Stomach smooth muscle (tissue), 2 donors: Measurements from ENCODE around the gene SYT2.
"Not testable (repeated sequence)": the region's sequence is repeated elsewhere in the genome, so short reads cannot be mapped to it uniquely, and the experiment has no call there.

ENCODE experiments used
- H3K27ac ChIP-seq: one replicate; pipeline ENCODE4 v1.7.0; 2013; ENCODE audit warnings: mild to moderate bottlenecking, low read length, inconsistent platforms
- H3K27me3 ChIP-seq, 2 donors: one replicate each; pipeline ENCODE4 v1.7.0; 2013; ENCODE audit warnings: low read length in 2 of 2; ENCODE audit not compliant: insufficient read depth in 2 of 2, control insufficient read depth in 1 of 2
- H3K36me3 ChIP-seq, 2 donors: one replicate each; pipeline ENCODE4 v1.7.0; 2013; ENCODE audit warnings: low read length in 2 of 2; ENCODE audit not compliant: control insufficient read depth in 2 of 2, insufficient read depth in 2 of 2
- H3K4me1 ChIP-seq: one replicate; pipeline ENCODE4 v1.7.0; 2013; ENCODE audit warnings: low read length; ENCODE audit not compliant: control insufficient read depth, insufficient read depth
- H3K4me3 ChIP-seq, 2 donors: one replicate each; pipeline ENCODE4 v1.7.0; 2013; ENCODE audit warnings: low read length in 2 of 2
- H3K9ac ChIP-seq, 2 donors: one replicate each; pipeline ENCODE4 v1.7.0; 2013; ENCODE audit warnings: low read length in 2 of 2, mild to moderate bottlenecking in 1 of 2
- H3K9me3 ChIP-seq, 2 donors: one replicate each; pipeline ENCODE4 v1.7.0; 2013; ENCODE audit warnings: low read length in 2 of 2; ENCODE audit not compliant: control insufficient read depth in 2 of 2
- donor health status: healthy.
- donor health status: Pancreatic carcinoma.

The SYT2 gene

DNA sequence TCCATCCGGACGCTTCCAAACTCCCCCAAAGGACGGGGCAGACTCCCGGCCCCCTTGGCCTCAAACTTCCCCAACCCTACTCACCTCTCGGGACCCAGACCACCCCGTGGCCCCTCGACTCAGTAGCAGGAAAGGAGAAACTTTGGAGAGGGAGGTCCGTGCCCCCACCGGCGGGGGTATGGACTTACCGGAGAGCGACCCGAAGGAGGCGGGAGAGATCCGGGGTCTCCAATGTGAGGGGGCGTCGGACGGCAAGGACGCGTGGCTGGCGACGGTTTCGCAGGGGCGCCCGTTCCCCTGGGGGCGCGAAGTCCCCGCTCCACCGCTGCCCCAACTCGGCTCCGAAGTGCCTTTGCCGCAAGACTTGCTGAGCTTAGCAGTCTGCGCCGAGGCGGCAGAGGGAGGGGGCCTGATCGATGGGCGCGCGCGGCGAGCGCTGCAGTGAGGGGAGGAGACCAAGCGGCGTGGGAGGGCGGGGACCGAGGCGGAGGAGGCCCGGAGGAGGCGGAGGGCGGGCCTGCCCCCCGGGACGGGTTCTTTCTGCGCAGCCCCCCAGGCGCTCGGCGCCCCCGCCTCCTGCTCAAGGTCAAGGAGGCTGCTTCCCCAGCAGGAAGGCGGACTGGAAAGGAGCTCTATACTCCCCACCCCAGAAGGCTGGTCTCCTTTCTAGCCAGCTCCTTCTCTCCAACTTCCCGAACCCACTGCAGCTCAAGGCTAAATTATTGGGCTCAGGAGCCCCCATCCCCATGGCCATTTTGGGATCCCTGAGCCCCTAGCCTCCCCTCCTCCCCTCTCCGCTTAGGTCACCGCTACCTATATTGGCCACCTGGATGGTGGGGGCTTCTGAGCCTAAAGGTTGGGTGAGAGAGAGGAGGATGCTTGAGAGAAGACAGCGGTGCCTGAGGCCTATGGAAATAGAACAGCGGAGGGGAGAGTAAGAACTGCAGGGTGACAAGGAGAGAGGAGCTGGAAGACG is at the start of gene SYT2:
Gene SYT2 (minus strand): TSS at position 385 of the 976 bp plus-strand sequence. CDS start 104,682 bp downstream, outside the sequence.
- Histone ChIP-seq H3K27ac (no peak within 1 kb of the TSS), H3K9me3 (no peaks in the 10 kb centered on the region), H3K9ac (no peak within 1 kb of the TSS), H3K4me1 (peaks cover 14% of the 10 kb centered on the region), H3K4me3 (peak within 1 kb of the TSS; percentile 51 to 61), H3K27me3 (peaks cover 50 to 54% of the 10 kb centered on the region in 2 donors), H3K36me3 (no peaks in the 10 kb centered on the region)

- peaks cover 53 to 61% of the 10 kb centered on the region in 2 donors for H3K36me3 ChIP-seq
- no peaks in the 10 kb centered on the region for H3K4me1 ChIP-seq
- H3K9me3 ChIP-seq, result no peaks in the 10 kb centered on the region
- no peak overlapping the region for H3K27ac ChIP-seq
- no peak overlapping the region for H3K9ac ChIP-seq
- no peak overlapping the region for H3K4me3 ChIP-seq
- no peaks in the 10 kb centered on the region for H3K27me3 ChIP-seq
Observed at GRCh38 chr1:202756391-202756790, 46.1 kb upstream of the SYT2 start.

DNA sequence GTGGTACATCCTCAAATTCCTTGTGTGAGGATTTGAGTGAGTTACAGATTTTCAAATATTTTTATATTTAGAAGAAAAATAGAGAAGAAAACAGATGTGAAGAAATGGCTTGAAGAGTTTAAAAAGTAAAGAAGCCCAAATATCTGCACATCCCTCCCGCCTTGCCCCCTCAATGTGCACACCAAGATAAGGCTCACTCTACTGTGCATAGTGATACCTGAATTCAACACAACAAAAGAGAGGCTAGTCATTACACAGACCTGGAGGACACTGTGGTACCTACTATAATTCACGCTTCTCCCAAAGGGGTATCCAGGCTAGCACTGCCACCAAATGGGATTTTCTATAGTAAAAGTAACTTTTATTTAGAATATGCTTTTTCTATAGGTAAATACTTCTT is 44.0 kb upstream of the SYT2 start:
- H3K9ac ChIP-seq, result no peak overlapping the region
- H3K4me1 ChIP-seq, result no peaks in the 10 kb centered on the region
- no peaks in the 10 kb centered on the region for H3K27me3 ChIP-seq
- no peaks in the 10 kb centered on the region for H3K9me3 ChIP-seq
- H3K27ac ChIP-seq, result no peak overlapping the region
- H3K36me3 ChIP-seq, result peaks cover 46 to 62% of the 10 kb centered on the region in 2 donors
- H3K4me3 ChIP-seq, result no peak overlapping the region

GRCh38 chr1:202752774-202753173 is 42.5 kb upstream of the SYT2 start:
- Histone ChIP-seq H3K36me3 (peaks cover 48 to 58% of the 10 kb centered on the region in 2 donors), H3K4me3 (no peak overlapping the region), H3K27me3 (no peaks in the 10 kb centered on the region), H3K9me3 (no peaks in the 10 kb centered on the region), H3K4me1 (no peaks in the 10 kb centered on the region), H3K9ac (no peak overlapping the region), H3K27ac (no peak overlapping the region)

GRCh38 chr1:202750761-202751160 is 40.5 kb upstream of the SYT2 start:
- H3K36me3 ChIP-seq, result peaks cover 37 to 45% of the 10 kb centered on the region in 2 donors
- H3K9me3 ChIP-seq, result no peaks in the 10 kb centered on the region
- no peaks in the 10 kb centered on the region for H3K4me1 ChIP-seq
- H3K9ac ChIP-seq, result no peak overlapping the region
- H3K27me3 ChIP-seq, result no peaks in the 10 kb centered on the region
- H3K27ac ChIP-seq, result no peak overlapping the region
- no peak overlapping the region for H3K4me3 ChIP-seq

DNA sequence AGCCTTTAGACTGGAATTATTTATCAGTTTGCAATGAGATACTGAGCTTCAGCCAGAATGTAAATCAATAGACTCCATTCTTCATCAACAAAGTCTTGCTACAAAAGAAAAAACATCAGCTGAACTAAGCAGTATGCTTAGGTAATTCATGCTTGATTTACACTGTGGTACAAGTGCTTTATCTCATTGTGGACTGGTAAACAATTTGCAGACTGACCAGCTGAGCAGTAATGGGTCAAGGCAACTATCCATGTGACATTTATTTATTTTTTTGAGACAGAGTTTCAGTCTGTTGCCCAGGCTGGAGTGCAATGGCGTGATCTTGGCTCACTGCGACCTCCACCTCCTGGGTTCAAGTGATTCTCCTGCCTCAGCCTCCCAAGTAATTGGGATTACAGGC is 39.8 kb upstream of the SYT2 start:
- no peaks in the 10 kb centered on the region for H3K27me3 ChIP-seq
- no peak overlapping the region for H3K4me3 ChIP-seq
- H3K27ac ChIP-seq, result no peak overlapping the region
- no peak overlapping the region for H3K9ac ChIP-seq
- no peaks in the 10 kb centered on the region for H3K9me3 ChIP-seq
- no peaks in the 10 kb centered on the region for H3K4me1 ChIP-seq
- peaks cover 37 to 49% of the 10 kb centered on the region in 2 donors for H3K36me3 ChIP-seq

DNA sequence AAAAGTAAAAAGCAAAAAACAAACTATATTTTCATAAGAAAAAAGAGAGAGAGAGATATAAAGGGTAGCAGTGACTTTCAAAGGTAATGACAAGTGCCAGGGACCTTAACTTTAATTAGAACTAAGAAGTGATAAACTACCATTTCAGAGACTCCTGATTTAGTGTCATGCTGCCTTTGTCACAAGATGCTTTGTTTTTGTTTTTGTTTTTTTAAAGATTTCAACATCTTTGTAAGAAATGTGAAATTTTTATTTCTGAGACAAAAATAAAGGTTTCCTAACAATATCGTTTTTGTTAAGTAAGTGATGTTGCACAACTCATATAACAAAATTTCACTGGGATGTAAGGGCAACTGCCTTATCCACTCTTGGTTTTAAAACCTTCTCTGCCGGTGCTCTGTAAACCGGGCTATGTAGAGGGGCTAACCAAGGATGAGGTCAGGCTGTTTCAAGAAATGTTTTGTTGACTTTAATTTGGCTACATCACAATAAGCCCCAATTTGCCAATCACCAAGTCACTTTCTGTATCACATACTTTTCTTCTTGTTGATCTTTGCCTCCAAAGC is 35.2 kb upstream of the SYT2 start:
- H3K9ac ChIP-seq, result no peak overlapping the region
- no peak overlapping the region for H3K4me3 ChIP-seq
- H3K4me1 ChIP-seq, result no peaks in the 10 kb centered on the region
- no peaks in the 10 kb centered on the region for H3K27me3 ChIP-seq
- H3K27ac ChIP-seq, result no peak overlapping the region
- peaks cover 42 to 44% of the 10 kb centered on the region in 2 donors for H3K36me3 ChIP-seq
- H3K9me3 ChIP-seq, result no peaks in the 10 kb centered on the region

- peaks cover 38 to 44% of the 10 kb centered on the region in 2 donors for H3K36me3 ChIP-seq
- not testable (repeated sequence) for H3K27me3 ChIP-seq
Observed at GRCh38 chr1:202744770-202745169, 34.5 kb upstream of the SYT2 start.

GRCh38 chr1:202742496-202742895 is 32.2 kb upstream of the SYT2 start:
- Histone ChIP-seq H3K27me3 (no peaks in the 10 kb centered on the region), H3K9me3 (no peaks in the 10 kb centered on the region), H3K27ac (no peak overlapping the region), H3K9ac (no peak overlapping the region), H3K4me1 (no peaks in the 10 kb centered on the region), H3K36me3 (peaks cover 29 to 37% of the 10 kb centered on the region in 2 donors), H3K4me3 (no peak overlapping the region)

More at GRCh38 chr1:202744770-202745169, 34.5 kb upstream of the SYT2 start:
- H3K9me3 ChIP-seq, H3K27ac ChIP-seq, H3K4me3 ChIP-seq, H3K9ac ChIP-seq, H3K4me1 ChIP-seq: not testable (repeated sequence)

GRCh38 chr1:202733251-202733650 is 23.0 kb upstream of the SYT2 start:
- Histone ChIP-seq H3K36me3 (peaks cover 40 to 67% of the 10 kb centered on the region in 2 donors), H3K9me3 (no peaks in the 10 kb centered on the region)

GRCh38 chr1:202728951-202729350 is 18.7 kb upstream of the SYT2 start:
- H3K9ac ChIP-seq, result no peak overlapping the region
- no peaks in the 10 kb centered on the region for H3K9me3 ChIP-seq
- no peak overlapping the region for H3K4me3 ChIP-seq
- no peak overlapping the region for H3K27ac ChIP-seq
- H3K36me3 ChIP-seq, result peaks cover 46 to 77% of the 10 kb centered on the region in 2 donors
- H3K27me3 ChIP-seq, result no peaks in the 10 kb centered on the region
- no peaks in the 10 kb centered on the region for H3K4me1 ChIP-seq

More at GRCh38 chr1:202733251-202733650, 23.0 kb upstream of the SYT2 start:
- Histone ChIP-seq H3K9ac (no peak overlapping the region), H3K27ac (no peak overlapping the region), H3K4me3 (no peak overlapping the region), H3K4me1 (no peaks in the 10 kb centered on the region), H3K27me3 (no peaks in the 10 kb centered on the region)
